ENCODE results near the gene KLHL29. TPM values are rescaled to one million over a fixed set of nuclear protein-coding genes. Genes with fewer than 3 reads are reported as not detected.
A peak's percentile ranks its signal among the peaks of the same experiment; 100 is the strongest.

The KLHL29 gene
- total RNA-seq, 5 donors from 2014 or later (not counting 1 experiment from before 2014, with no cell fraction given): 1.8 to 6.6 (median 2.5) TPM

DNA sequence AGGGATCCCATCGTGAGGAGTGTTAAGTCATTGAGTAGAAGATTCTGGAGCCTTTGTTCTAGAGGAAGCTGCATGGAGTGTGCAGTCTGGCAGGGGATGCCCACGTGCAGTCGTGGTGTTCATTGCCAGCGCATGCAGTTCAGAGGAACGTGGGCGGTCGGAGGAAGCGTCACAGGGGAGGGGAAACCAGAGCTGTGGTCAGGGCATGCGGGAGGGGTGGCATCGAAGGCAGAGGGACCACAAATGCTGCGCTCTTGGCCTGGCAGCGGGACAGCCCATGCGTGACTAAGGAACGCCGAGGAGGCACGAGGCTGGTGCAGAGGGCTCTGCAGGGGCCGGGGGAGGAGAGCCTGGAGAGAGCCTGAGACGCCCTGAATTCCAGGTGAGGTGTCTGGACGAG, 141.1 kb downstream of the KLHL29 start:
- H3K9me3 Mint-ChIP-seq: no peaks in the 10 kb centered on the region

DNA sequence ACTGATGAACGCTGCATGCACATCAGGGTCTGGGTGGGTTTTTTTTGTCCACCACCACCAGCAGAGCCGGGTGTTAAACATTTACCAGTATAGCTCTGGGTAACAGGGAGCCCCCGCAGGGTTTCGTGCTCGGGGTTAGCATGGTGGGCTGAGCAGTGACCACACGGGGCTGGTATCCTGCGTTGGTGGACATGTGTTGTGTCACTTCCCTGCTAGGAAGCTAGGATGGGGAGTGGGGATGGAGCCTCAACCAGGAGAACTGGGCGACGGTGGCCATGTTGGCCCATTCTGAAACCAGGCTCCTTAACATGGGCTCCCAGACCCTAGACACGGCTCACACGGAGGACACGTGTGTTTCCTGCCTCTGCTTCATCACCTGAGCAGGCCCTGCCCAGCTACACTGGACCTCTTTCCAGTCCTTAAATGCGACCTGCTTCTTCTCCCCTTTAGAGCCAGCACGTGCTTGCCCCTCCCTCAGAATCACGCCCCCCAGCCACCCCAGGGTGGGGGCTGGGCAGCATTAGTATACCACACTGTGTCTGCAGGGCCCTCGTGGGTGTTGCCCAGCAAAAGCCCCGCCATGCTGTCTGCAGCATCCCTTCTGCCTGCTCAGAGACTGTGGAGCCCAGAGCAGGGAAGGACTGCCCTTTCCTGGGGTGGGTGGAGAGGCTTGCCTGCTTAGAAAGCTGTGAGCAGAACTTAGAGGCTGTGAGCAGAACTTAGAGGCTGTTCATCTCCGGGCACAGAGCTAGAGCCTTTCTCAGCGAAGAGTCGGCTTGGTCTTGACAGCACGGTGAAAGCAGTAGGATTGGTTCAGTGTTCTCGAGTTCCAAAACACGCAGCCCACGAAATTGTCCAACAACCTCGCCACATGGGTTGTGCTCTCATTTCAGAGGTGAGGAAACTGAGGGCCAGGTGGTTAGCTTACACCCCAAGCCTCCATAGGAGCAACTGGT, 142.1 kb downstream of the KLHL29 start:
- no peak for ATAC-seq (replicated peaks in 1 of 4)
- Histone ChIP-seq H3K27me3 (replicated peaks in 1 of 2; ENCODE audit: control insufficient read depth in 2 of 2, extremely low read depth in 1 of 2, insufficient read depth in 2 of 2, low read length in 1 of 2) (peaks cover 0 to 24% of the 10 kb centered on the region in 2 experiments), H3K4me1 (ENCODE audit: control insufficient read depth in 1 of 2, extremely low read depth in 1 of 2, insufficient read depth in 2 of 2, low read length in 2 of 2) (peaks cover 8 to 22% of the 10 kb centered on the region in 2 experiments)

More for the DNA sequence above, 141.1 kb downstream of the KLHL29 start:
- H3K4me1 ChIP-seq (ENCODE audit: control insufficient read depth in 1 of 2, extremely low read depth in 1 of 2, insufficient read depth in 2 of 2, low read length in 2 of 2): peaks cover 2 to 12% of the 10 kb centered on the region in 2 experiments
- 1% methylated on average over 15 of the region's 19 CpGs for WGBS (ENCODE audit: insufficient coverage)
- H3K27ac Mint-ChIP-seq: no peak overlapping the region
- H3K4me3 ChIP-seq (ENCODE audit: control insufficient read depth in 1 of 2, extremely low read depth in 1 of 2, low read length in 1 of 2): no peak overlapping the region
- POLR2A ChIA-PET: no interaction called here
- no peaks in the 10 kb centered on the region for H3K36me3 Mint-ChIP-seq
- H3K4me3 Mint-ChIP-seq: peak overlapping the region in 1 of 3 donors; percentile 5
- ATAC-seq (replicated peaks in 1 of 4): peak; percentile 16 to 84 (median 60)
- H3K27ac ChIP-seq (ENCODE audit: low read length): no peak overlapping the region
- CTCF ChIA-PET: no interaction called here
- no peaks in the 10 kb centered on the region for H3K9me3 ChIP-seq
- peaks cover 0 to 27% of the 10 kb centered on the region in 2 experiments for H3K27me3 ChIP-seq (replicated peaks in 1 of 2; ENCODE audit: control insufficient read depth in 2 of 2, extremely low read depth in 1 of 2, insufficient read depth in 2 of 2, low read length in 1 of 2)
- DNase-seq: peak in 17 of 35 experiments; percentile 5 to 40 (median 18)
- no peaks in the 10 kb centered on the region for H3K36me3 ChIP-seq (ENCODE audit: control insufficient read depth in 2 of 2, extremely low read depth in 1 of 2, insufficient read depth in 1 of 2, low read length in 1 of 2)
- peaks cover 12 to 14% (median 14%) of the 10 kb centered on the region in 3 donors for H3K4me1 Mint-ChIP-seq
- no peaks in the 10 kb centered on the region for H3K27me3 Mint-ChIP-seq

DNA sequence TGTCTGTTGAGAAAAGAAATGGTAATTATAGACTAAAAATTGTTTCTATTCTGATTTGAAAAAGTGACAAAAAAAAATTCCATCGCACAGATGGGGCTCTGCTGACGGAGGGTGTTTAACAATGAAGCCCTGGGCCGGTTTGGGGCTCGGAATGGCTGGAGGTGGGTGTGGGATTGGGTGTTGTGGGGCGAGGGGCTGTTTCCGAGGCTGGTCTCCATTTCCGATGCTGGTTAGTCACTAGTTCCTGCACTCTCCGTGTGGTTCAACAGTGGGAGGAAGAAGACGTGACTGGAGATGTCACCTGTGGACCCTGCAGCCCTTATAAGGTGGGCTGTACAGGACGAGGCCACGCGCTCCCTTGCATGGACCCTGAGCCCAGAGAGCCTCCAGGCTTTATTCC, 143.2 kb downstream of the KLHL29 start:
- 89% methylated on average over 7 of the region's 12 CpGs for WGBS (ENCODE audit: insufficient coverage)

More for the DNA sequence above, 142.1 kb downstream of the KLHL29 start:
- ChIA-PET POLR2A (no interaction called here), CTCF (no interaction called here)
- Mint-ChIP-seq H3K27ac (no peak overlapping the region), H3K4me1 (peaks cover 21 to 22% (median 22%) of the 10 kb centered on the region in 3 donors), H3K4me3 (no peak overlapping the region), H3K27me3 (no peaks in the 10 kb centered on the region), H3K36me3 (no peaks in the 10 kb centered on the region), H3K9me3 (no peaks in the 10 kb centered on the region)
- WGBS (ENCODE audit: insufficient coverage): 82% methylated on average over 21 of the region's 25 CpGs
- Histone ChIP-seq H3K9me3 (no peaks in the 10 kb centered on the region), H3K36me3 (ENCODE audit: control insufficient read depth in 2 of 2, extremely low read depth in 1 of 2, insufficient read depth in 1 of 2, low read length in 1 of 2) (no peaks in the 10 kb centered on the region), H3K27ac (ENCODE audit: low read length) (no peak overlapping the region), H3K4me3 (ENCODE audit: control insufficient read depth in 1 of 2, extremely low read depth in 1 of 2, low read length in 1 of 2) (no peak overlapping the region)
- no peak for DNase-seq

DNA sequence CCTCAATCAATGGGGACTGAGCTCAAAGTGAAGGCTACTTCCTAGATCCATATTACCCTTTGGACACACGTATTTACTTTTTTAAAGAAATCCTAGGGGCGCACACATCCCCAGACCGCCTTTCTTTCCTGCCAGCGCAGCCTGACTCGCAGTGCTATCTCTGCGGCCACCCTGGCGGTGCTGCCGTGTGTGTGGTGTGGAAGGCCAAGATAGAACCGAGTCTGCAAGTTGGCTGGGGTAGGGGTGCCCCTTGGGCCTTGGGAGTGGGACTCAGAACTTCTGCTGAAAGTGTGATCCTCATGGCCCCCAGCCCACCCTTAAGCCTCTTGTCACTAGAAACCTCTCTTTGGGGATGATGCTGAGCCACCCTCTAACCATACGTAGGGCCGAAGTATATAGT, 143.7 kb downstream of the KLHL29 start:
- Mint-ChIP-seq H3K27ac (no peak overlapping the region), H3K36me3 (no peaks in the 10 kb centered on the region), H3K4me3 (no peak overlapping the region), H3K27me3 (no peaks in the 10 kb centered on the region), H3K4me1 (peaks cover 36 to 38% (median 37%) of the 10 kb centered on the region in 3 donors), H3K9me3 (no peaks in the 10 kb centered on the region)
- CTCF ChIA-PET: no interaction called here
- 98% methylated on average over 7 of the region's 11 CpGs for WGBS (ENCODE audit: insufficient coverage)
- POLR2A ChIA-PET: no interaction called here
- DNase-seq (no peak), ATAC-seq (replicated peaks in 1 of 4) (no peak)
- no peaks in the 10 kb centered on the region for H3K9me3 ChIP-seq
- H3K27me3 ChIP-seq (replicated peaks in 1 of 2; ENCODE audit: control insufficient read depth in 2 of 2, extremely low read depth in 1 of 2, insufficient read depth in 2 of 2, low read length in 1 of 2): peaks cover 0 to 17% of the 10 kb centered on the region in 2 experiments
- H3K36me3 ChIP-seq (ENCODE audit: control insufficient read depth in 2 of 2, extremely low read depth in 1 of 2, insufficient read depth in 1 of 2, low read length in 1 of 2): no peaks in the 10 kb centered on the region
- no peak overlapping the region for H3K27ac ChIP-seq (ENCODE audit: low read length)
- H3K4me1 ChIP-seq (ENCODE audit: control insufficient read depth in 1 of 2, extremely low read depth in 1 of 2, insufficient read depth in 2 of 2, low read length in 2 of 2): peaks cover 12 to 37% of the 10 kb centered on the region in 2 experiments
- no peak overlapping the region for H3K4me3 ChIP-seq (ENCODE audit: control insufficient read depth in 1 of 2, extremely low read depth in 1 of 2, low read length in 1 of 2)

More for the DNA sequence above, 143.2 kb downstream of the KLHL29 start:
- Mint-ChIP-seq H3K36me3 (no peaks in the 10 kb centered on the region), H3K27ac (no peak overlapping the region), H3K4me1 (peaks cover 30 to 33% (median 32%) of the 10 kb centered on the region in 3 donors), H3K4me3 (no peak overlapping the region), H3K9me3 (no peaks in the 10 kb centered on the region), H3K27me3 (no peaks in the 10 kb centered on the region)
- Histone ChIP-seq H3K27ac (ENCODE audit: low read length) (no peak overlapping the region), H3K4me3 (ENCODE audit: control insufficient read depth in 1 of 2, extremely low read depth in 1 of 2, low read length in 1 of 2) (no peak overlapping the region), H3K27me3 (replicated peaks in 1 of 2; ENCODE audit: control insufficient read depth in 2 of 2, extremely low read depth in 1 of 2, insufficient read depth in 2 of 2, low read length in 1 of 2) (peaks cover 0 to 17% of the 10 kb centered on the region in 2 experiments), H3K9me3 (no peaks in the 10 kb centered on the region), H3K4me1 (ENCODE audit: control insufficient read depth in 1 of 2, extremely low read depth in 1 of 2, insufficient read depth in 2 of 2, low read length in 2 of 2) (peaks cover 8 to 32% of the 10 kb centered on the region in 2 experiments), H3K36me3 (ENCODE audit: control insufficient read depth in 2 of 2, extremely low read depth in 1 of 2, insufficient read depth in 1 of 2, low read length in 1 of 2) (no peaks in the 10 kb centered on the region)
- ATAC-seq (replicated peaks in 1 of 4) (no peak), DNase-seq (no peak)
- ChIA-PET CTCF (no interaction called here), POLR2A (no interaction called here)

DNA sequence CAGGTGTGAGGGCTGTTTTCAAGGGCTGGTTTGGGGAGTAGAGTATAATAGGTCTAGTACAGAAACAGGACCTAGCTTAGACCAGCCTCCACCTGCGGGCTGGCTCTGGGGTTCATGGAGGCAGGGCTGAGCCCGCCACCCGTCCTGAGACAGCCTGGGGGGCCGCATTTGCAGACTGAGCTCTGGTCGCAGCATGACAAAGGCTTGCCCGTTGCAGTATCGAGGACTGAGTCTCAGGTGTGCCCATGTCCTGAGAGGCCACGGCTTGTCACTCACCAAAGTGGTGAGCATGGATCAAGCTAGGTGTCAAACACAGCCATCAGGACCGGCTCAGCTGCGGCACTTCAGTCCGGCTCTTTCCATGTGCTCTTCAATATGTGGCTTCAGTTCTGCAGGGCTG, 144.7 kb downstream of the KLHL29 start:
- no peak overlapping the region for H3K27ac ChIP-seq (ENCODE audit: low read length)
- Mint-ChIP-seq H3K4me1 (peaks cover 43 to 46% (median 44%) of the 10 kb centered on the region in 3 donors), H3K9me3 (no peaks in the 10 kb centered on the region), H3K4me3 (no peak overlapping the region), H3K36me3 (no peaks in the 10 kb centered on the region), H3K27me3 (no peaks in the 10 kb centered on the region), H3K27ac (no peak overlapping the region)
- H3K36me3 ChIP-seq (ENCODE audit: control insufficient read depth in 2 of 2, extremely low read depth in 1 of 2, insufficient read depth in 1 of 2, low read length in 1 of 2): no peaks in the 10 kb centered on the region
- WGBS (ENCODE audit: insufficient coverage): 91% methylated on average over 8 of the region's 11 CpGs
- peaks cover 0 to 11% of the 10 kb centered on the region in 2 experiments for H3K27me3 ChIP-seq (replicated peaks in 1 of 2; ENCODE audit: control insufficient read depth in 2 of 2, extremely low read depth in 1 of 2, insufficient read depth in 2 of 2, low read length in 1 of 2)
- ATAC-seq (replicated peaks in 1 of 4): no peak
- DNase-seq: no peak
- peaks cover 12 to 37% of the 10 kb centered on the region in 2 experiments for H3K4me1 ChIP-seq (ENCODE audit: control insufficient read depth in 1 of 2, extremely low read depth in 1 of 2, insufficient read depth in 2 of 2, low read length in 2 of 2)
- ChIA-PET POLR2A (no interaction called here), CTCF (interaction anchor here in 1 of 2 donors (0.5 to 0.6 kb wide), 2 partner anchors 250 to 530 kb away, joined by 3 to 5 read pairs; no protein-coding TSS in a partner anchor)
- no peak overlapping the region for H3K4me3 ChIP-seq (ENCODE audit: control insufficient read depth in 1 of 2, extremely low read depth in 1 of 2, low read length in 1 of 2)
- H3K9me3 ChIP-seq: no peaks in the 10 kb centered on the region

DNA sequence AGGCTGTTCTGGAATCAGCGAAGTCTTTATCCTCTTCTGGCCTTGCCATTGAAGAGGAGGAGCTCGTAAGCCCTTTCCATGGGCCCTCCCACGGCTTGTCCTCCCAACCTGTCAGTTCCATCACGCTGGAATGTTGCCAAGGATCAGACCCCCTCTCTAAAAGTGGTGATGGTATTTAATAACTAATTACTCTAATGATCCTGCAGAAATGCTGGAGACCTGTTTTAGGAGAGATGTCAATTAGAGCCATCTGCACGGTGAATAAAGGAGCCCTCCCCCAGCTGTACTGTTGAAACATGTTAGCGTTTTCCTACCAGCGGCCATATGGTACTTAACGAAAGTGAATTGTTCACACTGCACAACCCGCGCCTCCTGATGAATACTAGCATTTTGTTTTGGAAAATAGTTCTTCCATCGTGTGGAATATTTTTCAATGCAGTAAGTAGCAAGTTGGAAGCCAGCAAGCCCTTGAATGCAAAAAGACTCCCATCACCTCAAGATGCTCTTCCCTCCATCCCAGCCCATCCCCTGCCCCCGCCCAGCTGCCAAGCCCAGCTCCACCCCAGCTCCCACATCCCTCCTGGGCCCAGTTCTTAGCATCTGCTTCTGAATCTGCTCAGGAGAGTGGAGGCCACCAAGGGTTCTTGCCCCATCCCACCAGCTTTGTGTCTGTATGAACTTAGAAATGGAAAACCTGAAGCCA, 145.4 kb downstream of the KLHL29 start:
- no peak overlapping the region for H3K27ac Mint-ChIP-seq

More for the DNA sequence above, 145.4 kb downstream of the KLHL29 start:
- POLR2A ChIA-PET: interaction anchor here in 1 of 2 donors (0.6 kb wide), 1 partner anchor 30 kb away, joined by 6 read pairs; no protein-coding TSS in a partner anchor
- Mint-ChIP-seq H3K4me3 (no peak overlapping the region), H3K36me3 (no peaks in the 10 kb centered on the region), H3K9me3 (no peaks in the 10 kb centered on the region), H3K27me3 (no peaks in the 10 kb centered on the region), H3K4me1 (peaks cover 46 to 51% (median 50%) of the 10 kb centered on the region in 3 donors)
- no peaks in the 10 kb centered on the region for H3K9me3 ChIP-seq
- H3K4me3 ChIP-seq (ENCODE audit: control insufficient read depth in 1 of 2, extremely low read depth in 1 of 2, low read length in 1 of 2): no peak overlapping the region
- ATAC-seq (replicated peaks in 1 of 4): no peak
- no peak overlapping the region for H3K27ac ChIP-seq (ENCODE audit: low read length)
- peaks cover 12 to 37% of the 10 kb centered on the region in 2 experiments for H3K4me1 ChIP-seq (ENCODE audit: control insufficient read depth in 1 of 2, extremely low read depth in 1 of 2, insufficient read depth in 2 of 2, low read length in 2 of 2)
- peaks cover 0 to 11% of the 10 kb centered on the region in 2 experiments for H3K27me3 ChIP-seq (replicated peaks in 1 of 2; ENCODE audit: control insufficient read depth in 2 of 2, extremely low read depth in 1 of 2, insufficient read depth in 2 of 2, low read length in 1 of 2)
- CTCF ChIA-PET: no interaction called here
- no peak for DNase-seq
- 60% methylated on average over 1 of the region's 12 CpGs for WGBS (ENCODE audit: insufficient coverage)
- H3K36me3 ChIP-seq (ENCODE audit: control insufficient read depth in 2 of 2, extremely low read depth in 1 of 2, insufficient read depth in 1 of 2, low read length in 1 of 2): no peaks in the 10 kb centered on the region
